HepG2 (cell line): ENCODE results near the gene ABCF1. TPM values are rescaled to one million over a fixed set of nuclear protein-coding genes. Genes with fewer than 3 reads are reported as not detected.

Experiments
- ADNP ChIP-seq: sonication (generic); formaldehyde crosslinking; IDR thresholded peaks from 2 replicates; pipeline ENCODE4 v1.4.0; 2020; ENCODE audit warnings: missing genetic modification reagents
- ELF1 ChIP-seq: sonication (generic); formaldehyde crosslinking; IDR thresholded peaks from 2 replicates; pipeline ENCODE4 v1.4.0; 2020; ENCODE audit warnings: missing genetic modification reagents
- GPBP1L1 ChIP-seq: sonication (generic); formaldehyde crosslinking; IDR thresholded peaks from 2 replicates; pipeline ENCODE4 v1.5.0; 2020; ENCODE audit warnings: mild to moderate bottlenecking, missing genetic modification reagents
- HES4 ChIP-seq: sonication (generic); formaldehyde crosslinking; IDR thresholded peaks from 2 replicates; pipeline ENCODE4 v1.9.0; 2021; ENCODE audit warnings: mild to moderate bottlenecking, missing genetic modification reagents, borderline replicate concordance
- THYN1 ChIP-seq: sonication (generic); formaldehyde crosslinking; IDR thresholded peaks from 2 replicates; pipeline ENCODE4 v1.8.1; 2023; ENCODE audit warnings: low read depth, mild to moderate bottlenecking, moderate library complexity, missing genetic modification reagents, borderline replicate concordance
- ZBTB40 ChIP-seq, 2 experiments: fragments of 450-650 bp in 1 of 2; sonication (generic) in 1 of 2; formaldehyde crosslinking in 1 of 2; IDR thresholded peaks; 2 replicates each; pipeline versions ENCODE4 v1.6.1 to v1.8.0; 2016 to 2022; ENCODE audit warnings: antibody characterized with exemption in 1 of 2, mild to moderate bottlenecking in 1 of 2, missing genetic modification reagents in 1 of 2
- ZNF136 ChIP-seq: sonication (generic); formaldehyde crosslinking; IDR thresholded peaks from 2 replicates; pipeline ENCODE4 v1.8.1; 2022; ENCODE audit warnings: low read depth, mild to moderate bottlenecking, moderate library complexity, missing genetic modification reagents
- ZNF280B ChIP-seq: sonication (generic); formaldehyde crosslinking; IDR thresholded peaks from 2 replicates; pipeline ENCODE4 v1.5.0; 2020; ENCODE audit warnings: missing genetic modification reagents, mild to moderate bottlenecking, borderline replicate concordance
- ZNF503 ChIP-seq: sonication (generic); formaldehyde crosslinking; IDR thresholded peaks from 2 replicates; pipeline ENCODE4 v1.4.0; 2020; ENCODE audit warnings: missing genetic modification reagents
- ZNF513 ChIP-seq: sonication (generic); formaldehyde crosslinking; conservative IDR thresholded peaks from 2 replicates; pipeline ENCODE4 v1.5.0; 2020; ENCODE audit warnings: missing genetic modification reagents
- polyA plus RNA-seq, 8 experiments: library from polyadenylated mRNA; depleted of rRNA in 3 of 8; stranded (reverse) in 7 of 8; unstranded in 1 of 8; fragments of >200 nt; fragmentation: Illumina TruSeq in 4 of 8; extraction: Trizol in 4 of 8; gene quantifications; 2 replicates each; pipeline versions ENCODE4 v1.2.1 to v1.2.3, GENCODE V29; 2011 to 2016; ENCODE audit warnings: low read depth in 4 of 8, missing spikeins in 1 of 8, mixed read lengths in 1 of 8; ENCODE audit not compliant: insufficient read depth in 1 of 8
- total RNA-seq, 5 experiments: library from RNA; depleted of rRNA; stranded (reverse); fragments of >200 nt; fragmentation: Illumina TruSeq; extraction: Trizol; gene quantifications; 2 replicates each; pipeline ENCODE4 v1.2.3, GENCODE V29; 2016; ENCODE audit warnings: low read depth in 1 of 5

ABCF1 gene
- total and polyA plus RNA-seq, 2 of the 13 experiments (the other 11 are each of a cell fraction or from before 2014, with no cell fraction given) = 25.4 to 98.9 TPM

- TF ChIP-seq ZBTB40 (IDR thresholded peaks at IDR 0.05) (peak; percentile 89), ZBTB40 (CRISPR knock-in tag; IDR thresholded peaks at IDR 0.05) (peak; percentile 86), ZNF503 (CRISPR knock-in tag) (peak; percentile 78; the same call in 1 of the 2 replicates), ELF1 (CRISPR knock-in tag) (peak; percentile 94), THYN1 (CRISPR knock-in tag) (no peak), ZNF513 (CRISPR knock-in tag) (peak; percentile 87; the same call in 1 of the 2 replicates), ZNF136 (CRISPR knock-in tag) (peak; percentile 94; the same call in 1 of the 2 replicates), ADNP (CRISPR knock-in tag) (no peak), HES4 (CRISPR knock-in tag) (no peak; the same call in 1 of the 2 replicates), GPBP1L1 (no peak), ZNF280B (CRISPR knock-in tag) (peak; percentile 93)
These were observed at the start of gene ABCF1 (continued) for GRCh38 chr6:30571075-30571761.
